Sigmoid colon (tissue), 4 donors: ENCODE measurements around the gene OR5A2.

Experiments
- CTCF ChIP-seq, 4 experiments: fragments of 450-650 bp in 3 of 4; fragments of 200-600 bp in 1 of 4; IDR thresholded peaks; one replicate each; pipeline ENCODE4 v1.5.1; 2016 to 2019; ENCODE audit warnings: antibody characterized with exemption in 4 of 4, mild to moderate bottlenecking in 3 of 4, moderate library complexity in 2 of 4
- EP300 ChIP-seq, 4 donors: sonication (generic); formaldehyde crosslinking; IDR thresholded peaks; one replicate each; pipeline ENCODE4 v1.6.1; 2017; ENCODE audit warnings: antibody characterized with exemption in 4 of 4
- POLR2A ChIP-seq, 2 donors: fragments of 450-650 bp; IDR thresholded peaks; one replicate each; pipeline ENCODE4 v1.6.1; 2016; ENCODE audit warnings: antibody characterized with exemption in 2 of 2, mild to moderate bottlenecking in 2 of 2, moderate library complexity in 2 of 2
- POLR2AphosphoS5 ChIP-seq, 4 donors: sonication (generic); formaldehyde crosslinking; IDR thresholded peaks; one replicate each; pipeline ENCODE4 v1.6.1; 2017; ENCODE audit warnings: antibody characterized with exemption in 4 of 4

GRCh38 chr11:59416613-59417012 lies 9.6 kb downstream of the OR5A2 start:
- TF ChIP-seq CTCF (IDR thresholded peaks at IDR 0.05) (no peak), EP300 (IDR thresholded peaks at IDR 0.05) (no peak), POLR2AphosphoS5 (IDR thresholded peaks at IDR 0.05) (no peak), POLR2A (IDR thresholded peaks at IDR 0.05) (no peak)
